H1 (cell line): ENCODE measurements around the gene CPM. TPM values are rescaled to one million over a fixed set of nuclear protein-coding genes. Genes with fewer than 3 reads are reported as not detected.

ENCODE experiments used
- CTCF ChIA-PET: fragments of 300-600 bp; sonication (Branson Sonifier 250); formaldehyde crosslinking; loops from one replicate; lab custom pipeline; 2021; ENCODE audit not compliant: partially characterized antibody; lab: Charles Lee
- POLR2A ChIA-PET: fragments of 300-600 bp; sonication (Branson Sonifier 250); formaldehyde crosslinking; loops from one replicate; lab custom pipeline; 2021; ENCODE audit warnings: inconsistent platforms; ENCODE audit not compliant: partially characterized antibody; lab: Charles Lee
- DNase-seq, 2 experiments: peaks; one replicate each; pipeline versions ENCODE4 v3.0.0 to v3.0.0-alpha.2; 2010 to 2022; ENCODE audit warnings: low spot score in 2 of 2, low read depth in 1 of 2, mixed read lengths in 1 of 2
- FAIRE-seq: peaks from 2 replicates; lab custom pipeline; 2011; peaks lifted over from hg19 to GRCh38; lab: Jason Lieb, UNC
- H2AFZ ChIP-seq: 2 replicates; pipeline ENCODE4 v1.8.1; 2012; ENCODE audit warnings: low read length, inconsistent platforms
- H2AK5ac ChIP-seq: 2 replicates; pipeline ENCODE4 v1.6.1; 2013; ENCODE audit warnings: low read depth, low read length
- H2BK120ac ChIP-seq: replicated peaks from 2 replicates; pipeline ENCODE3; 2013; ENCODE audit warnings: low read depth, low read length, inconsistent platforms
- H2BK12ac ChIP-seq: 2 replicates; pipeline ENCODE4 v1.6.1; 2013; ENCODE audit warnings: low read depth, low read length
- H2BK15ac ChIP-seq: 2 replicates; pipeline ENCODE4 v1.6.1; 2013; ENCODE audit warnings: low read length
- H2BK20ac ChIP-seq: 2 replicates; pipeline ENCODE4 v1.6.1; 2013; ENCODE audit warnings: low read length
- H2BK5ac ChIP-seq: 2 replicates; pipeline ENCODE4 v1.6.1; 2013; ENCODE audit warnings: low read depth, low read length
- H3K14ac ChIP-seq: 2 replicates; pipeline ENCODE4 v1.6.1; 2013; ENCODE audit warnings: inconsistent platforms; ENCODE audit not compliant: insufficient read length
- H3K18ac ChIP-seq: 2 replicates; pipeline ENCODE4 v1.6.1; 2013; ENCODE audit warnings: low read length; ENCODE audit errors: extremely low read depth
- H3K23ac ChIP-seq: 2 replicates; pipeline ENCODE4 v1.6.1; 2013; ENCODE audit warnings: inconsistent platforms; ENCODE audit not compliant: insufficient read length
- H3K23me2 ChIP-seq: 2 replicates; pipeline ENCODE4 v1.6.1; 2013; ENCODE audit warnings: low read depth, low read length
- H3K27ac ChIP-seq: 2 replicates; pipeline ENCODE4 v1.6.1; 2011; ENCODE audit warnings: low read depth, low read length, inconsistent platforms
- H3K27me3 ChIP-seq, 4 experiments: replicated peaks in 1 of 4; 1 replicate in 1 of 4; 2 replicates in 3 of 4; pipeline versions ENCODE4 v1.6.1 to v1.8.1; 2011 to 2013; ENCODE audit warnings: low read length in 3 of 4, mild to moderate bottlenecking in 3 of 4, inconsistent platforms in 2 of 4, mixed read lengths in 2 of 4, moderate library complexity in 1 of 4; ENCODE audit not compliant: control insufficient read depth in 3 of 4, insufficient read depth in 3 of 4; ENCODE audit errors: extremely low read depth in 1 of 4
- H3K36me3 ChIP-seq, 4 experiments: 2 replicates each; pipeline versions ENCODE4 v1.6.1 to v1.8.1; 2011 to 2013; ENCODE audit warnings: mild to moderate bottlenecking in 4 of 4, low read length in 3 of 4, moderate library complexity in 2 of 4, control low read depth in 1 of 4, inconsistent platforms in 1 of 4; ENCODE audit not compliant: insufficient read depth in 4 of 4, control insufficient read depth in 2 of 4
- H3K4ac ChIP-seq: replicated peaks from 2 replicates; pipeline ENCODE3; 2013; ENCODE audit warnings: low read length, low read depth, mixed read lengths, inconsistent platforms; ENCODE audit not compliant: insufficient read length
- H3K4me1 ChIP-seq, 4 experiments: replicated peaks in 1 of 4; 1 replicate in 1 of 4; 2 replicates in 3 of 4; pipeline versions ENCODE4 v1.6.1 to v1.8.1; 2011 to 2013; ENCODE audit warnings: low read length in 3 of 4, inconsistent platforms in 2 of 4, mixed read lengths in 1 of 4; ENCODE audit not compliant: insufficient read depth in 4 of 4, control insufficient read depth in 3 of 4
- H3K4me2 ChIP-seq, 2 experiments: 2 replicates each; pipeline versions ENCODE4 v1.6.1 to v1.8.1; 2011 to 2013; ENCODE audit warnings: low read depth in 2 of 2, low read length in 2 of 2, control low read depth in 1 of 2, inconsistent platforms in 1 of 2, mild to moderate bottlenecking in 1 of 2; ENCODE audit not compliant: insufficient read depth in 1 of 2
- H3K4me3 ChIP-seq, 4 experiments: fragments of 200-600, 300-600 bp in 1 of 4; sonication (generic), shearing (Covaris generic), sonication (Bioruptor Twin) in 1 of 4; 2 replicates each; pipeline versions ENCODE4 v1.5.1 to v1.8.1; 2011 to 2016; ENCODE audit warnings: low read length in 4 of 4, low read depth in 3 of 4, control low read depth in 2 of 4, inconsistent platforms in 2 of 4, mild to moderate bottlenecking in 2 of 4, mixed read lengths in 1 of 4, moderate library complexity in 1 of 4; ENCODE audit not compliant: insufficient read depth in 2 of 4; ENCODE audit errors: extremely low read depth in 1 of 4
- H3K56ac ChIP-seq: replicated peaks from 2 replicates; pipeline ENCODE3; 2013; ENCODE audit warnings: low read depth, mild to moderate bottlenecking, mixed read lengths, low read length, inconsistent platforms; ENCODE audit not compliant: insufficient read length
- H3K79me1 ChIP-seq: 2 replicates; pipeline ENCODE4 v1.6.1; 2013; ENCODE audit warnings: low read depth, low read length, control low read depth
- H3K79me2 ChIP-seq, 2 experiments: 2 replicates each; pipeline versions ENCODE4 v1.6.1 to v1.8.1; 2012 to 2013; ENCODE audit warnings: low read length in 2 of 2, mild to moderate bottlenecking in 2 of 2, inconsistent platforms in 1 of 2; ENCODE audit not compliant: insufficient read depth in 2 of 2, control insufficient read depth in 1 of 2
- H3K9ac ChIP-seq, 4 experiments: replicated peaks in 1 of 4; 1 replicate in 1 of 4; 2 replicates in 3 of 4; pipeline versions ENCODE4 v1.6.1 to v1.8.1; 2011 to 2013; ENCODE audit warnings: low read depth in 3 of 4, low read length in 3 of 4, control low read depth in 2 of 4, mild to moderate bottlenecking in 2 of 4, moderate library complexity in 2 of 4, inconsistent platforms in 1 of 4; ENCODE audit errors: extremely low read depth in 1 of 4
- H3K9me3 ChIP-seq, 2 experiments: 2 replicates each; pipeline versions ENCODE4 v1.6.1 to v1.8.1; 2012 to 2013; ENCODE audit warnings: mild to moderate bottlenecking in 2 of 2, moderate library complexity in 2 of 2, control low read depth in 1 of 2, inconsistent platforms in 1 of 2, low read depth in 1 of 2, low read length in 1 of 2, mixed read lengths in 1 of 2; ENCODE audit not compliant: insufficient read depth in 2 of 2
- H4K20me1 ChIP-seq, 2 experiments: replicated peaks in 1 of 2; 2 replicates each; pipeline versions ENCODE3 to v1.8.1; 2011 to 2013; ENCODE audit warnings: inconsistent platforms in 2 of 2, low read length in 2 of 2, mild to moderate bottlenecking in 1 of 2; ENCODE audit not compliant: insufficient read depth in 2 of 2, control insufficient read depth in 1 of 2
- H4K5ac ChIP-seq: 2 replicates; pipeline ENCODE4 v1.6.1; 2013; ENCODE audit warnings: low read length, low read depth, mixed read lengths, inconsistent platforms; ENCODE audit not compliant: insufficient read length
- H4K8ac ChIP-seq: 2 replicates; pipeline ENCODE4 v1.8.0; 2013; ENCODE audit warnings: mild to moderate bottlenecking, moderate library complexity, low read length, inconsistent platforms; ENCODE audit not compliant: insufficient read depth; ENCODE audit errors: extremely low read depth
- H4K91ac ChIP-seq: replicated peaks from 2 replicates; pipeline ENCODE3; 2013; ENCODE audit warnings: low read length, mixed read lengths, inconsistent platforms; ENCODE audit not compliant: insufficient read length
- ASH2L ChIP-seq: fragments of 200-600, 300-600 bp; sonication (generic); IDR thresholded peaks from one replicate; pipeline ENCODE4 v1.7.1; 2017; ENCODE audit warnings: low read length
- BCL11A ChIP-seq, 2 experiments: IDR thresholded peaks; one replicate each; pipeline ENCODE4 v1.6.1; 2011; ENCODE audit warnings: low read depth in 2 of 2, low read length in 2 of 2, mild to moderate bottlenecking in 2 of 2
- CHD2 ChIP-seq: IDR thresholded peaks from 2 replicates; pipeline ENCODE4 v1.6.1; 2012; ENCODE audit warnings: low read length, improper control_type of control experiment
- JUN ChIP-seq: IDR thresholded peaks from 2 replicates; pipeline ENCODE4 v1.6.1; 2011; ENCODE audit warnings: low read depth, mild to moderate bottlenecking, improper control_type of control experiment, low read length
- POLR2A ChIP-seq, 2 experiments: IDR thresholded peaks; 1 replicate in 1 of 2; 2 replicates in 1 of 2; pipeline ENCODE4 v1.6.1; 2011; ENCODE audit warnings: low read depth in 2 of 2, low read length in 2 of 2, mild to moderate bottlenecking in 2 of 2; ENCODE audit errors: control extremely low read depth in 1 of 2
- POLR2AphosphoS5 ChIP-seq: IDR thresholded peaks from 2 replicates; pipeline ENCODE4 v1.6.1; 2011; ENCODE audit warnings: low read depth, low read length
- POU5F1 ChIP-seq: IDR thresholded peaks from 2 replicates; pipeline ENCODE4 v1.6.1; 2011; ENCODE audit warnings: low read depth, mild to moderate bottlenecking, low read length, moderate library complexity
- RFX5 ChIP-seq: IDR thresholded peaks from 2 replicates; pipeline ENCODE4 v1.6.1; 2011; ENCODE audit warnings: low read depth, low read length, improper control_type of control experiment, borderline replicate concordance
- SIX5 ChIP-seq: IDR thresholded peaks from 2 replicates; pipeline ENCODE4 v1.6.1; 2011; ENCODE audit warnings: mild to moderate bottlenecking, low read depth, low read length
- SP2 ChIP-seq: IDR thresholded peaks from 2 replicates; pipeline ENCODE4 v1.6.1; 2012; ENCODE audit warnings: mild to moderate bottlenecking, low read length, inconsistent platforms
- SUZ12 ChIP-seq: fragments of 200-600 bp; sonication (generic); IDR thresholded peaks from 2 replicates; pipeline ENCODE4 v1.6.1; 2012; ENCODE audit warnings: mild to moderate bottlenecking, inconsistent platforms, low read length, moderate library complexity, mixed read lengths
- WGBS, 2 experiments: shearing (Covaris generic) in 1 of 2; methylation state at CpG; one replicate each; pipeline versions ENCODE4 v1.1.6 to v1.1.7; 2013 to 2015; ENCODE audit warnings: low lambda C conversion rate in 2 of 2, mixed read lengths in 2 of 2, inconsistent platforms in 1 of 2, low coverage in 1 of 2, missing lambda C conversion rate in 1 of 2; ENCODE audit not compliant: insufficient replicate concordance in 2 of 2, insufficient coverage in 1 of 2, insufficient read length in 1 of 2; ENCODE audit errors: extremely low coverage in 1 of 2, missing lambda C conversion rate in 1 of 2; 5-methylcytosine and 5-hydroxymethylcytosine counted together
- polyA plus RNA-seq, 7 experiments: library from polyadenylated mRNA; depleted of rRNA in 3 of 7; stranded (reverse) in 5 of 7; unstranded in 2 of 7; fragments of >200 nt in 5 of 7; fragments of 200-250 nt in 2 of 7; gene quantifications; 1 replicate in 5 of 7; 2 replicates in 1 of 7; 4 replicates in 1 of 7; pipeline versions ENCODE4 v1.2.1 to v1.2.3, GENCODE V29; 2011 to 2013; ENCODE audit warnings: missing spikeins in 2 of 7, mixed read lengths in 2 of 7
- total RNA-seq: library from RNA; stranded (reverse); fragmentation: NEBNext Ultra II Directional; extraction: Animal tissue kit (Norgen Biotek cat#: 25700); gene quantifications from 2 replicates; pipeline ENCODE4 v1.2.1, GENCODE V29; 2021

Gene CPM
- total and polyA plus RNA-seq, 2 of the 8 experiments (the other 6 are each of a cell fraction or from before 2014, with no cell fraction given) = 0.33 to 3.1 TPM

GRCh38 chr12:68873316-68873715 is 59.7 kb downstream of the CPM start:
- Histone ChIP-seq H4K8ac (no peak overlapping the region), H3K14ac (no peak overlapping the region), H3K23ac (no peak overlapping the region), H2AFZ (no peak overlapping the region), H3K4ac (no peak overlapping the region), H2BK12ac (no peak overlapping the region), H3K23me2 (no peaks in the 10 kb centered on the region), H2BK5ac (no peak overlapping the region), H4K5ac (no peak overlapping the region), H3K36me3 (no peaks in the 10 kb centered on the region), H4K91ac (no peak overlapping the region), H2BK20ac (no peak overlapping the region), H3K18ac (no peak overlapping the region), H4K20me1 (no peaks in the 10 kb centered on the region), H3K27me3 (no peaks in the 10 kb centered on the region), H3K4me3 (no peak overlapping the region), H2BK15ac (no peak overlapping the region), H3K4me1 (no peaks in the 10 kb centered on the region), H3K9ac (no peak overlapping the region), H2AK5ac (no peak overlapping the region), H3K9me3 (no peaks in the 10 kb centered on the region), H3K79me2 (no peaks in the 10 kb centered on the region), H2BK120ac (no peak overlapping the region), H3K4me2 (no peak overlapping the region), H3K79me1 (no peaks in the 10 kb centered on the region), H3K56ac (no peak overlapping the region), H3K27ac (no peak overlapping the region)
- TF ChIP-seq CHD2 (no peak), POLR2AphosphoS5 (no peak), JUN (no peak), BCL11A (IDR thresholded peaks at IDR 0.05; ENCODE audit: low read depth in 2 of 2, low read length in 2 of 2) (no peak), POU5F1 (no peak), ASH2L (no peak), SP2 (no peak), SIX5 (no peak), SUZ12 (no peak), RFX5 (no peak), POLR2A (IDR thresholded peaks at IDR 0.05; ENCODE audit: control extremely low read depth in 1 of 2, low read depth in 2 of 2, low read length in 2 of 2) (no peak)
- CTCF ChIA-PET = interaction anchor here (0.6 to 1.9 kb wide), 3 partner anchors 173 to 198 kb away, joined by 4 to 5 read pairs (median 5); no protein-coding TSS in a partner anchor
- DNase-seq = no peak
- POLR2A ChIA-PET = no interaction called here
- 92% methylated on average over 4 of the region's 4 CpGs; no CpG with 5 or more reads in 1 of the 2 experiments for WGBS, 2 experiments
- FAIRE-seq = no peak
